K562 (cell line): ENCODE measurements around the gene BRSK1.

ENCODE experiments used
- CTCF ChIP-seq, 3 experiments: IDR thresholded peaks in 2 of 3; conservative IDR thresholded peaks in 1 of 3; 2 replicates each; pipeline ENCODE4 v1.5.1; 2011 to 2012; ENCODE audit warnings: low read length in 3 of 3, mild to moderate bottlenecking in 3 of 3, control low read depth in 2 of 3, improper control_type of control experiment in 1 of 3, inconsistent platforms in 1 of 3, low read depth in 1 of 3, mixed read lengths in 1 of 3, moderate library complexity in 1 of 3; ENCODE audit not compliant: insufficient read depth in 2 of 3
- POLR2H ChIP-seq: IDR thresholded peaks from 2 replicates; pipeline ENCODE4 v1.6.1; 2016; ENCODE audit warnings: missing genetic modification characterization, low read depth, mild to moderate bottlenecking, control low read depth, missing compliant biosample characterization, moderate library complexity

- TF ChIP-seq POLR2H (no peak), CTCF (IDR thresholded peaks at IDR 0.05 in 2 of 3, conservative IDR thresholded peaks at IDR 0.05 in 1 of 3; ENCODE audit: insufficient read depth in 2 of 3, low read depth in 1 of 3, low read length in 3 of 3) (no peak)
Measured at GRCh38 chr19:55239004-55239403, 44.8 kb upstream of the BRSK1 start.
